NCI-H187 treated with DMSO at 0.1 percent for 48 hours (cell line): ENCODE results near the gene PMM1.

Experiments used
- DNase-seq: peaks from one replicate; lab custom pipeline; 2025; lab: John Stamatoyannopoulos, UW

PMM1 gene

GRCh38 chr22:41538583-41538982, 51.1 kb downstream of the PMM1 start:
- no peak for DNase-seq

GRCh38 chr22:41537203-41537602, 52.4 kb downstream of the PMM1 start:
- DNase-seq = no peak

- DNase-seq = no peak
Measured at GRCh38 chr22:41535244-41535643, 54.4 kb downstream of the PMM1 start.

GRCh38 chr22:41534219-41534618, 55.4 kb downstream of the PMM1 start:
- DNase-seq = no peak

- DNase-seq = no peak
Measured at GRCh38 chr22:41532908-41533825, 56.5 kb downstream of the PMM1 start.

GRCh38 chr22:41531715-41532477, 57.7 kb downstream of the PMM1 start:
- DNase-seq = no peak

- DNase-seq = no peak
Measured at GRCh38 chr22:41530890-41531714, 58.5 kb downstream of the PMM1 start.

GRCh38 chr22:41528938-41529561, 60.6 kb downstream of the PMM1 start:
- no peak for DNase-seq

- no peak for DNase-seq
Measured at GRCh38 chr22:41528132-41528766, 61.4 kb downstream of the PMM1 start.
